ENCODE measurements around the gene MRPL12. TPM values are rescaled to one million over a fixed set of nuclear protein-coding genes. Genes with fewer than 3 reads are reported as not detected.

The MRPL12 gene
- total and polyA plus RNA-seq, 2 of the 8 experiments (the other 6 are each of a cell fraction or from before 2014, with no cell fraction given), result 120 to 141 TPM

- DNase-seq (ENCODE audit: low read depth in 1 of 2, low spot score in 2 of 2) (no peak), FAIRE-seq (no peak)
- H3K79me1 ChIP-seq (ENCODE audit: low read depth, low read length), result peaks cover 8% of the 10 kb centered on the region
- peaks cover 7 to 26% (median 17%) of the 10 kb centered on the region in 4 experiments; a peak in 7 of 8 replicates for H3K36me3 ChIP-seq (ENCODE audit: control insufficient read depth in 2 of 4, insufficient read depth in 4 of 4, low read length in 3 of 4)
- peak overlapping the region; percentile 77 to 84 for H3K4me2 ChIP-seq (ENCODE audit: insufficient read depth in 1 of 2, low read depth in 2 of 2, low read length in 2 of 2)
- H3K27me3 ChIP-seq (replicated peaks in 1 of 4; ENCODE audit: control insufficient read depth in 3 of 4, extremely low read depth in 1 of 4, insufficient read depth in 3 of 4, low read length in 3 of 4), result no peaks in the 10 kb centered on the region
- H2BK20ac ChIP-seq (ENCODE audit: low read length), result no peak overlapping the region
- no peak overlapping the region for H2AFZ ChIP-seq (ENCODE audit: low read length)
- H4K20me1 ChIP-seq (replicated peaks in 1 of 2; ENCODE audit: control insufficient read depth in 1 of 2, insufficient read depth in 2 of 2, low read length in 2 of 2), result peaks cover 6 to 7% of the 10 kb centered on the region in 2 experiments
- H3K23me2 ChIP-seq (ENCODE audit: low read depth, low read length), result peaks cover 4% of the 10 kb centered on the region; the same call in 1 of the 2 replicates
- CTCF ChIA-PET (ENCODE audit: partially characterized antibody), result interaction anchor here (0.6 to 1.4 kb wide), 6 partner anchors 10 to 330 kb away, joined by 3 to 5 read pairs (median 3); no protein-coding TSS in a partner anchor
- H3K18ac ChIP-seq (ENCODE audit: extremely low read depth, low read length), result peak overlapping the region; percentile 65; the same call in 1 of the 2 replicates
- H4K91ac ChIP-seq (replicated peaks; ENCODE audit: insufficient read length, low read length), result no peak overlapping the region
- H4K8ac ChIP-seq (ENCODE audit: extremely low read depth, insufficient read depth, low read length), result peak overlapping the region; percentile 92
- H3K23ac ChIP-seq (ENCODE audit: insufficient read length), result no peak overlapping the region
- POLR2A ChIA-PET (ENCODE audit: partially characterized antibody), result interaction anchor here (0.9 to 4.4 kb wide), 14 partner anchors 9 to 197 kb away, joined by 3 to 23 read pairs (median 4); partner anchors contain the start of genes ARL16, HGS, MCRIP1 and MRPL12
- no peaks in the 10 kb centered on the region for H3K9me3 ChIP-seq (ENCODE audit: insufficient read depth in 2 of 2, low read depth in 1 of 2, low read length in 1 of 2)
- peak overlapping the region; percentile 29; the same call in 1 of the 2 replicates for H2BK12ac ChIP-seq (ENCODE audit: low read depth, low read length)
- peak overlapping the region; percentile 38 for H4K5ac ChIP-seq (ENCODE audit: insufficient read length, low read depth, low read length)
- H3K9ac ChIP-seq (replicated peaks in 1 of 4; ENCODE audit: extremely low read depth in 1 of 4, low read depth in 3 of 4, low read length in 3 of 4), result peak overlapping the region in 3 of 4 experiments; percentile 42 to 86 (median 85); a peak in 6 of 7 replicates
- no peak overlapping the region for H3K56ac ChIP-seq (replicated peaks; ENCODE audit: insufficient read length, low read depth, low read length)
- peak overlapping the region; percentile 63 for H3K4ac ChIP-seq (replicated peaks; ENCODE audit: insufficient read length, low read depth, low read length)
- peak overlapping the region; percentile 85; the same call in 1 of the 2 replicates for H2BK5ac ChIP-seq (ENCODE audit: low read depth, low read length)
- H2AK5ac ChIP-seq (ENCODE audit: low read depth, low read length), result no peak overlapping the region; the same call in 1 of the 2 replicates
- H2BK15ac ChIP-seq (ENCODE audit: low read length), result no peak overlapping the region
- H3K27ac ChIP-seq (ENCODE audit: low read depth, low read length), result 0 out of 2 replicates have a peak overlapping the region, but pooled peaks have one; percentile 44
- H2BK120ac ChIP-seq (replicated peaks; ENCODE audit: low read depth, low read length), result no peak overlapping the region
- peaks cover 0 to 24% of the 10 kb centered on the region in 2 experiments; a peak in 2 of 4 replicates for H3K79me2 ChIP-seq (ENCODE audit: control insufficient read depth in 1 of 2, insufficient read depth in 2 of 2, low read length in 2 of 2)
- peak overlapping the region; percentile 62 to 95 (median 88) for H3K4me3 ChIP-seq (ENCODE audit: extremely low read depth in 1 of 4, insufficient read depth in 2 of 4, low read depth in 3 of 4, low read length in 4 of 4)
- H3K4me1 ChIP-seq (replicated peaks in 1 of 4; ENCODE audit: control insufficient read depth in 3 of 4, insufficient read depth in 4 of 4, low read length in 3 of 4), result peaks cover 3 to 11% (median 8%) of the 10 kb centered on the region in 4 experiments
- H3K14ac ChIP-seq (ENCODE audit: insufficient read length), result no peak overlapping the region
- 85% methylated on average over 30 of the region's 30 CpGs; no CpG with 5 or more reads in 1 of the 2 experiments for WGBS, 2 experiments (ENCODE audit: extremely low coverage in 1 of 2, insufficient coverage in 1 of 2, insufficient read length in 1 of 2, insufficient replicate concordance in 2 of 2, low coverage in 1 of 2, low lambda C conversion rate in 2 of 2, missing lambda C conversion rate in 1 of 2)
- TF ChIP-seq, protein P1, sequence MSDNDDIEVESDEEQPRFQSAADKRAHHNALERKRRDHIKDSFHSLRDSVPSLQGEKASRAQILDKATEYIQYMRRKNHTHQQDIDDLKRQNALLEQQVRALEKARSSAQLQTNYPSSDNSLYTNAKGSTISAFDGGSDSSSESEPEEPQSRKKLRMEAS (IDR thresholded peaks at IDR 0.05), result peak; percentile 92
- TF ChIP-seq RAD21 (IDR thresholded peaks at IDR 0.05 in 1 of 2, conservative IDR thresholded peaks at IDR 0.05 in 1 of 2; ENCODE audit: low read depth in 2 of 2, low read length in 2 of 2) (no peak), YY1 (IDR thresholded peaks at IDR 0.05; ENCODE audit: low read depth, low read length) (peak; percentile 48; the same call in 1 of the 2 replicates), CEBPB (IDR thresholded peaks at IDR 0.05; ENCODE audit: low read depth, low read length) (no peak)
- TF ChIP-seq, protein P2, sequence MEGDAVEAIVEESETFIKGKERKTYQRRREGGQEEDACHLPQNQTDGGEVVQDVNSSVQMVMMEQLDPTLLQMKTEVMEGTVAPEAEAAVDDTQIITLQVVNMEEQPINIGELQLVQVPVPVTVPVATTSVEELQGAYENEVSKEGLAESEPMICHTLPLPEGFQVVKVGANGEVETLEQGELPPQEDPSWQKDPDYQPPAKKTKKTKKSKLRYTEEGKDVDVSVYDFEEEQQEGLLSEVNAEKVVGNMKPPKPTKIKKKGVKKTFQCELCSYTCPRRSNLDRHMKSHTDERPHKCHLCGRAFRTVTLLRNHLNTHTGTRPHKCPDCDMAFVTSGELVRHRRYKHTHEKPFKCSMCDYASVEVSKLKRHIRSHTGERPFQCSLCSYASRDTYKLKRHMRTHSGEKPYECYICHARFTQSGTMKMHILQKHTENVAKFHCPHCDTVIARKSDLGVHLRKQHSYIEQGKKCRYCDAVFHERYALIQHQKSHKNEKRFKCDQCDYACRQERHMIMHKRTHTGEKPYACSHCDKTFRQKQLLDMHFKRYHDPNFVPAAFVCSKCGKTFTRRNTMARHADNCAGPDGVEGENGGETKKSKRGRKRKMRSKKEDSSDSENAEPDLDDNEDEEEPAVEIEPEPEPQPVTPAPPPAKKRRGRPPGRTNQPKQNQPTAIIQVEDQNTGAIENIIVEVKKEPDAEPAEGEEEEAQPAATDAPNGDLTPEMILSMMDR (IDR thresholded peaks at IDR 0.05; ENCODE audit: control extremely low read depth in 1 of 3, insufficient read depth in 1 of 3, low read depth in 1 of 3, low read length in 3 of 3), result no peak
- TF ChIP-seq, protein P3, sequence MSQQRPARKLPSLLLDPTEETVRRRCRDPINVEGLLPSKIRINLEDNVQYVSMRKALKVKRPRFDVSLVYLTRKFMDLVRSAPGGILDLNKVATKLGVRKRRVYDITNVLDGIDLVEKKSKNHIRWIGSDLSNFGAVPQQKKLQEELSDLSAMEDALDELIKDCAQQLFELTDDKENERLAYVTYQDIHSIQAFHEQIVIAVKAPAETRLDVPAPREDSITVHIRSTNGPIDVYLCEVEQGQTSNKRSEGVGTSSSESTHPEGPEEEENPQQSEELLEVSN (IDR thresholded peaks at IDR 0.05), result peak; percentile 81
Measured at GRCh38 chr17:81665205-81666091, 37.7 kb upstream of the MRPL12 start.
